Left ventricle myocardium superior (tissue), 1 donor: ENCODE results near the gene MMADHC. TPM values are rescaled to one million over a fixed set of nuclear protein-coding genes. Genes with fewer than 3 reads are reported as not detected.

ENCODE experiments used
- ATAC-seq: fragments of 200-7000 bp; cut with Tn5 transposase; one replicate; pipeline ENCODE4 v1.9.1; 2020; ENCODE audit warnings: mild to moderate bottlenecking, moderate library complexity
- DNase-seq: peaks from one replicate; pipeline ENCODE4 v3.0.0-alpha.2; 2020
- intact Hi-C: fragments of 100-400 bp; cut with micrococcal nuclease; formaldehyde crosslinking; loops from one replicate; pipeline ENCODE4 v1.11.0; 2022
- long read RNA-seq: library from polyadenylated mRNA; unstranded; transcript quantifications from one replicate; pipeline ENCODE4 v2.0.0, GENCODE V29; 2021
- total RNA-seq: library from RNA; stranded (reverse); fragmentation: NEBNext Ultra II Directional; extraction: Animal tissue kit (Norgen Biotek cat#: 25700); gene quantifications from one replicate; pipeline ENCODE4 v1.2.1, GENCODE V29; 2021
- donor health status: DM: no; HTN: yes; CAD: no; lungs with severe emphysema.

MMADHC gene
- total RNA-seq = 113 TPM
- long read RNA-seq, transcript MMADHC-201 (8 exons, 1,436 nt) = major isoform, 120 of 132 reads
- long read RNA-seq, partial matches to known transcripts = 4 of 132 reads
- long read RNA-seq, other reads (novel, unspliced or antisense) = 4 of 132 reads

- ATAC-seq = peak; percentile 100
- intact Hi-C loops = no loop called here
- DNase-seq = peak; percentile 96
These were observed at the start of gene MMADHC for GRCh38 chr2:149587220-149587949. MMADHC (minus strand) TSS chr2:149587775; CDS start chr2:149587097, 678 bp downstream.

GRCh38 chr2:149634103-149634502, 46.5 kb upstream of the MMADHC start:
- intact Hi-C loops = no loop called here
- no peak for ATAC-seq
- DNase-seq = no peak

- intact Hi-C loops = no loop called here
- DNase-seq = no peak
- no peak for ATAC-seq
These were observed 42.9 kb upstream of the MMADHC start for GRCh38 chr2:149630445-149630844.

GRCh38 chr2:149629026-149629425, 41.5 kb upstream of the MMADHC start:
- intact Hi-C loops = no loop called here
- no peak for ATAC-seq
- no peak for DNase-seq

GRCh38 chr2:149627111-149627801, 39.7 kb upstream of the MMADHC start:
- no peak for DNase-seq
- no peak for ATAC-seq
- intact Hi-C loops = no loop called here

GRCh38 chr2:149625671-149626070, 38.1 kb upstream of the MMADHC start:
- DNase-seq = no peak
- intact Hi-C loops = no loop called here
- ATAC-seq = no peak

- no peak for DNase-seq
- intact Hi-C loops = no loop called here
- no peak for ATAC-seq
These were observed 37.7 kb upstream of the MMADHC start for GRCh38 chr2:149625271-149625670.

- ATAC-seq = no peak
These were observed 34.8 kb upstream of the MMADHC start for GRCh38 chr2:149622343-149622742.

GRCh38 chr2:149617476-149617875, 29.9 kb upstream of the MMADHC start:
- DNase-seq (no peak), ATAC-seq (no peak)
- intact Hi-C loops = no loop called here

More at GRCh38 chr2:149622343-149622742, 34.8 kb upstream of the MMADHC start:
- DNase-seq = no peak
- intact Hi-C loops = no loop called here

GRCh38 chr2:149616681-149617456, 29.3 kb upstream of the MMADHC start:
- no peak for ATAC-seq
- intact Hi-C loops = no loop called here
- no peak for DNase-seq

- intact Hi-C loops = no loop called here
- no peak for ATAC-seq
- DNase-seq = no peak
These were observed 26.1 kb upstream of the MMADHC start for GRCh38 chr2:149613704-149614103.

GRCh38 chr2:149612122-149612521, 24.5 kb upstream of the MMADHC start:
- intact Hi-C loops = no loop called here
- ATAC-seq = no peak
- DNase-seq = no peak

- intact Hi-C loops = no loop called here
- ATAC-seq (no peak), DNase-seq (no peak)
These were observed 23.7 kb upstream of the MMADHC start for GRCh38 chr2:149611100-149611820.

- DNase-seq (no peak), ATAC-seq (no peak)
- intact Hi-C loops = no loop called here
These were observed 18.8 kb upstream of the MMADHC start for GRCh38 chr2:149606251-149606811.

GRCh38 chr2:149603248-149603647, 15.7 kb upstream of the MMADHC start:
- no peak for ATAC-seq
- intact Hi-C loops = no loop called here
- DNase-seq = no peak

- DNase-seq (no peak), ATAC-seq (no peak)
- intact Hi-C loops = no loop called here
These were observed 13.7 kb upstream of the MMADHC start for GRCh38 chr2:149601141-149601796.

- intact Hi-C loops = loop anchor here (5.0 kb wide), 2 partner anchors 890 to 1645 kb away; partner anchors contain the start of gene RND3
- ATAC-seq = peak; percentile 92
- no peak for DNase-seq
These were observed 10.2 kb upstream of the MMADHC start for GRCh38 chr2:149597668-149598326.
